Measurements from ENCODE around the gene SLC25A51. TPM values are rescaled to one million over a fixed set of nuclear protein-coding genes. Genes with fewer than 3 reads are reported as not detected.
A peak's percentile ranks its signal among the peaks of the same experiment; 100 is the strongest.
"Not testable (repeated sequence)": the region's sequence is repeated elsewhere in the genome, so short reads cannot be mapped to it uniquely, and the experiment has no call there.

Gene SLC25A51
- total RNA-seq, 1 experiment from 2014 or later: 43.2 TPM

GRCh38 chr9:37920471-37921167 is 16.7 kb upstream of the SLC25A51 start:
- DNase-seq (ENCODE audit: low read depth): no peak

GRCh38 chr9:37919956-37920335 is 16.0 kb upstream of the SLC25A51 start:
- DNase-seq (ENCODE audit: low read depth): no peak

GRCh38 chr9:37919246-37919955 is 15.5 kb upstream of the SLC25A51 start:
- DNase-seq (ENCODE audit: low read depth): no peak

DNA sequence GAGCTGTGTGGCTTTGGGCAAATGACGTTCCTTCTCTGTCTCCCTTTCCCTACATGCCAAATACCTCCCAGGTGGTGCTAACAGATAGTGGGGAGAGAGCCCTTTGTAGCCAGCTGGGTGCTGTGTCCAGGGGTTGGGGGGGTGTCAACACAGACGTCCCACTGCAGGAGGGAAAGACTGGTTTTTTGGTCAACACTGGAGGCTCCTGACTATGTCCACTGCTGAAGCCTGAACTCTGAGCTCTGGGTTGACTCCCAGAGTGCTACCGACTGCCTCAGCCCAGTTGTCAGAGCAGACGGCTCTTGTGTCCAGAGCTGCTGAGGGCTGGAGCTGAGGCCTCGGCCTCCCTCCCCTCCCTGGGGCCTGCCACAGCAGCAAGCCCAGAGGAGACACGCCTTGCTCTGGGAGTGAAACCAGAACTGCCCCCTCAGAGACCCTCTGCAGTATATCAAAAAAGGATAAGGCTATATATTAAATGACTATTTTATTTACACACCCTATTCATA is 14.8 kb upstream of the SLC25A51 start:
- DNase-seq (ENCODE audit: low read depth): no peak

- DNase-seq (ENCODE audit: low read depth): no peak
Observed at GRCh38 chr9:37917801-37918664, 14.1 kb upstream of the SLC25A51 start.

DNA sequence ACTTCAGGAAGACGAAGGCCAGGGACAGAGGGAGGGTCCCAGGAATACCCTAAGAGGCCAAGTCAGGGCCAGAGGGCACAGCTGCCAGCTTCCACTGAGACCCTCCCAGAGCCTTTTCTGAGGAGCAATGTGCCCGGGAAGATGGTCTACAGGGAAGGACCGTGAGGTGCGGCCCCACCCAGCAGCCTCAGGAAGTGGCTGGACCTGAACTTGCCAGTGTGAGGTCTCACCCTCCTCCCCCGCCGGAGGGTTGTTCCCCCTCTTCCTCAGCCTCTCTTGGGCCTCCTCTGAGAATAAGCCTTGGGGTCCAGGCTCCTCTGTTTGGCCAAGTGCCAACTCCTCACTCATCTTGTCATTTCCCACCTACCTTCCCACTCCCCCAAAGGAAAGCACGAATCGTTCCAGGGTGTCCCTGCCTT is 13.4 kb upstream of the SLC25A51 start:
- no peak for DNase-seq (ENCODE audit: low read depth)

- DNase-seq (ENCODE audit: low read depth): no peak
Observed at GRCh38 chr9:37916471-37917312, 12.8 kb upstream of the SLC25A51 start.

DNA sequence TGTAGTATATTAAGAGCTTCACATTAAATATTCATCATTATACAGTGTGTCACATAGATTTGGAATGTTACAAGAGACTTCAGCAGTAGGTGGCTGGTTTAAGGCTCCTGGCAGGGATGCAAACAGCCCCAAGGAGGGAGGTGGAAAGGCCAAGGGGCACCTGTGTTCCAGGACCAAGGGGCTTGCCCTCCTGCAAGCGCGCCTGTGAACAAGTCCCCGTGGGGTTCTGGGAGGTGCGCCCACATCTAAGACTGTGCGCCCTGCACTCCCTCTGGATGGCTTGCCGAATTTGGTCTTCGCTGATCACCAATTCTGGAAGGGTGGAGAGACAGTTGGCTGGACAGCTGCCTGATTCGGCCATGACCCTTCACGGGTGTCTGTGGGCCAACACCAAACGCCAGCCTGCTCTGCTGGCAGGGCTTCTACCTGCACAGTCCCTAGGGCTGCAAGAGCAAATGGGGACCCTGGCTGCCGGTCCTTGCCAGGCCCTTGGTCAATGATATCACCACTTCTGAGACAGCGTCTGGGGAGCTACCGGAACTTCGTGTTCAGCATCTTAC is 12.1 kb upstream of the SLC25A51 start:
- DNase-seq (ENCODE audit: low read depth): no peak

- DNase-seq (ENCODE audit: low read depth): no peak
Observed at GRCh38 chr9:37914701-37915358, 10.9 kb upstream of the SLC25A51 start.

GRCh38 chr9:37914154-37914551 is 10.2 kb upstream of the SLC25A51 start:
- DNase-seq (ENCODE audit: low read depth): no peak

DNA sequence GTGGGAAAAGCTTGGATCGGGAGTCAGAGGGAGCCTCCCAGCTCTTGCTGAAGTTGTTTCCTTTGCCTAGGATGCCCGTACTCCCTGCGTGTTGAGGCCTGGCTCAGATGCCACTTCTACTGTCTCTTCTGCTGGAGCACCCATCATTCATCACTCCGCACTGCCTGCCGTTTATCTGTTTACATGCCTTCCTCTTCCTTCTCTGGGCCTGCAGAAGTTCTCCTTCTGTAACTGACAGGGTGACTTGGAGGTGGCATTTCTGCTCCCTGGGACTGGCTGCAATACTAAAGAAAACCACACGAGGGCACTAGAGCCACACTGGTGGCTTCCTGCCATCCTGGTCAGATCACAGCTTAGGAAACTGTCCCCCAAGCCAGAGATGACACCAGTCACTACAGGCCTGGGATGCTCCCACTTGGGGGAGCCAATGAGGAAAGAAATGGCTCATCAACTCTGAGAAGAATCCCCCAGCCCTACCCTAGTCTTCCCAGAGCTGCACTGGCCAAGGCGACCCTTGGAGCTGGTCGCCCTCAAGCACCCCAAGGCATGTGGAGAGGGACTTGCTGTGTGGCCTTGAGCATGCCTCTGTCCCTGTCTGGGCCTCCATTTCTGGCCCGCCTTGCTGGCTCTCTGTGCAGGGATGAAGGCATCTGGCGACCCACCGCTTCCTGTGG is 9.7 kb upstream of the SLC25A51 start:
- peak; percentile 75 for DNase-seq (ENCODE audit: low read depth)

DNA sequence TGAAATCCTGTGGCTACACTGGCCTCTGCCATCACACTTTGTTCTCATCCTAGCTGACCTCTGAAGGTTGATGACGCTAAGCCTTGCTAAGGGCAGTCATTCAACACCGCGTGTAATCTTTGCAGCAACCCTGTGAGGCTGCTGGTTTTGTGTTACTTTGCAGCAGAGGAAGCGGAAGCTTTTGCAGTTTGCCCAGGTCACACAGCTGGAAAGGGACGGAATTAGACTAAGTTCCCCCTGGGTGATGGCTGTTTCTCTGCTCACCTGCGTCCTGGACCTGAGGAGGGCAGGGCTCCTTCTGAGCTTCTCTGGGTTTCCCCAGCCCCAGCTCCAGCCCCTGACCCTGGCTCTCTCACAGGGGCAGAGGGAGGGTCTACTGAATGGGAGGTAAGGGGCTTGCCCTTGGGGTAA is 7.3 kb upstream of the SLC25A51 start:
- no peak for DNase-seq (ENCODE audit: low read depth)

DNA sequence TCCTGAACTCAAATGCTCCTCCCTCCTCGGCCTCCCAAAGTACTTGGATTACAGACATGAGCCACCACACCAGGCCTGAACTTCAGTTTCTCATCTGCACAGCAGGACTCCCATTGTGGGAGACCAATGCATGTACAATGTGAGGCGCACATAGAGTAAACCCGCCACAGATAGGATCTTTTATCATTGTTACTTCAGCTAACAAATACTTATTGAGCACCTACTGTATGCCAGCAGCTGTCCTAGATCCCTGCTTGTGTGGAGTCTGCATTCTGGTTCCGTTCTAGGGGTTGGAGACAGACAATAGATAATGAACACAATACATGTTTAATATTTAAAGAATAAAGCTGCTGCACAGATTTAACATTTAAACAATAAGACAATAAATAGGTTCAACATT is 6.3 kb upstream of the SLC25A51 start:
- no peak for DNase-seq (ENCODE audit: low read depth)

- DNase-seq (ENCODE audit: low read depth): not testable (repeated sequence)
Observed at GRCh38 chr9:37909836-37910235, 5.9 kb upstream of the SLC25A51 start.

GRCh38 chr9:37909326-37909725 is 5.4 kb upstream of the SLC25A51 start:
- DNase-seq (ENCODE audit: low read depth): no peak

DNA sequence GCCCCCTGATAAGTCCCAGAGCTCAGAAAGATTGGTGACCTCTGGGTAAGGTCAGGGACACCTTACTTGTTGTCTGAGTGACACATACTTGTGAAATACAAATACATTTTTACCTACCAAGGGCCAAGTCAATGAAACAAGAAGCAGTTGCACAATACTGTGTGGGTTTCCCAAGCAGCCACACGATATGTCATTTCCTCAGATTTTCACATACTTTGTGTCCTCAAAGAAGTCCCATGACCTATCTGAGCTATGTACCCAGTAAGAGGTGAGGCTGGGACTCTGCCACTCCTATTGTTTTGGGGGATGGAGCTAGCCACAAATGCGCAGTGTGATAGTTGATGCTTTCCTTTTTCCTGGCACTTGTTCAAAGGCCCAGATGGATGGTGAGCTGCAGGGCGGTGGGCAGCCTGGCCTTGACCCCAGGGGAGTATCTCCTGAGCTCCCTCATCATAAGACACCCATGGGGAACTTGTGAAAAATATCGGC is 4.8 kb upstream of the SLC25A51 start:
- DNase-seq (ENCODE audit: low read depth): peak; percentile 55

- DNase-seq (ENCODE audit: low read depth): no peak
Observed at GRCh38 chr9:37908283-37908682, 4.4 kb upstream of the SLC25A51 start.

- no peak for DNase-seq (ENCODE audit: low read depth)
Observed at GRCh38 chr9:37906312-37907239, 2.6 kb upstream of the SLC25A51 start.
